NCI-H128 (cell line): ENCODE data around the gene COQ9.

Experiments
- DNase-seq: peaks from one replicate; lab custom pipeline; 2025; ENCODE audit not compliant: unreplicated experiment; lab: John Stamatoyannopoulos, UW

COQ9 gene

GRCh38 chr16:57471852-57472664, 24.8 kb downstream of the COQ9 start:
- DNase-seq: no peak

DNA sequence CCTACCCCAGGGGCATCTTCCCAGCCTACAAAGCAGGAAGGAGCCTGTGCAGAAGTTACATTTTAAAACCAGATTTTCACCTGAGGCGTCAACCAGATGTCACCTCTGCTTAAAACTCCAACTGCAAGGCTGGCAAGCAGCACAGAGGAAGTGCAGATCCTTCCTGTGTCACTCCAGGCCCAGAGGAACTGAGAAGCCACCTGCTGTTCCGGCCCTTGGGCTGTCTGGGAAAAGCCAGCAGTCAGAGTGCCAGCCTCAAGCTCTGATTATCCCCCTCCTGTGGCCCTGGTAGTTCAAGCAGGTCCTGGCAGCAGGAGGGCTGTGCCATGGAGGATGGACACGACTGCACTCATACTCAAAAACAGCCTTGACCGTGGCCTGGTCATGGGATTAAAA, 25.4 kb downstream of the COQ9 start:
- DNase-seq: no peak

DNA sequence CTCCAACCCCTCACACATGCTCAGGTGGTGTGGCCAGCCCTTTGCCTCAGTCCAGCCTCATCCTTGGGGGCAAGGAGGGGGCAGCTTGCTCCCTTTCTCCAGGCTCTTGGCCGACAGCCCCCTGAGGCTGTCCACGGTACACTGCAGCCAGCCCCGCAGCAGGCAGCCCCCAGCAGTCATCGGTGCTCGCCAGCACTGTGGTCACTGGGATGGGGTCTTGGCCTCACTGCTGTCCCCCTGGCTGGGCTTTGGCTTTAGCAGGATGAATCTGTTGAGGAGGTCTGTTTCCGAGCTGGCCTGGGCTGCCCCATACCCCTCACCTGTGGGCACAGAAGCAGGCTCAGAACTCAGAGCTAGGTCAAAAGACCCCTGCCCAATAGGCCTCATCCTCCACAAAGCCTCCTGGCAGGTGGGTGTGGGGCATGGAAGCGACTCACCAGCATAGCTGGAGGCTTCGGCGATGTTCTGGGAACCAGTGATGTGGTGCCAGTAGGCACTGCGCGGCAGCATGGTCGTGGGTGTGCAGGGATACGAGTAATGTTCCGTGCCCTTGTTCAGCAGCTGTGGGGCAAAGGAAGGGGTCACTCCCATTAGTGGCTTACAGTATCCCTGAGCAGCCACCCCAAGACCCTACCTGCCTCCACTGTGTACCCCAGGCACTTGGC, 26.0 kb downstream of the COQ9 start:
- no peak for DNase-seq

DNA sequence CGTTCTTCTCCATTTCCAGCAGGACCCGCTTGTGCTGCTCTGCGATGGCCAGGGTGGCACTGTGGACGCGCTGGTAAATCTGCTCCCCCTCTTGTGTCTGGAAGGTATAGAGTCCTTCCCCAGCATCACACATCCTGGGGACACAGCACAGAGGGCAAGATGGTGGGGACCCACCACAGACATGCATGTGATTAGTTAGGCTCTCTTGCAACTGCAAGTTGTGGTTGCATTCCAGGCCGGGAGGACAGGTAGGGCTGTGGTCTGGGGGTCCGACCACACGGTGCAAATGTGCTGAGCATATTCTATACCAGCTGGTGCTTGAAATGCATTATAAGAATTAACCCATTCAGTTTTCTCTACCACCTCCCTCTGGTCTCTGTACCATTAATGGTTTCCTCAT, 26.6 kb downstream of the COQ9 start:
- DNase-seq: no peak

GRCh38 chr16:57474671-57475661, 27.7 kb downstream of the COQ9 start:
- no peak for DNase-seq

- no peak for DNase-seq
Measured at GRCh38 chr16:57475711-57476339, 28.5 kb downstream of the COQ9 start.

GRCh38 chr16:57476546-57477410, 29.5 kb downstream of the COQ9 start:
- no peak for DNase-seq

DNA sequence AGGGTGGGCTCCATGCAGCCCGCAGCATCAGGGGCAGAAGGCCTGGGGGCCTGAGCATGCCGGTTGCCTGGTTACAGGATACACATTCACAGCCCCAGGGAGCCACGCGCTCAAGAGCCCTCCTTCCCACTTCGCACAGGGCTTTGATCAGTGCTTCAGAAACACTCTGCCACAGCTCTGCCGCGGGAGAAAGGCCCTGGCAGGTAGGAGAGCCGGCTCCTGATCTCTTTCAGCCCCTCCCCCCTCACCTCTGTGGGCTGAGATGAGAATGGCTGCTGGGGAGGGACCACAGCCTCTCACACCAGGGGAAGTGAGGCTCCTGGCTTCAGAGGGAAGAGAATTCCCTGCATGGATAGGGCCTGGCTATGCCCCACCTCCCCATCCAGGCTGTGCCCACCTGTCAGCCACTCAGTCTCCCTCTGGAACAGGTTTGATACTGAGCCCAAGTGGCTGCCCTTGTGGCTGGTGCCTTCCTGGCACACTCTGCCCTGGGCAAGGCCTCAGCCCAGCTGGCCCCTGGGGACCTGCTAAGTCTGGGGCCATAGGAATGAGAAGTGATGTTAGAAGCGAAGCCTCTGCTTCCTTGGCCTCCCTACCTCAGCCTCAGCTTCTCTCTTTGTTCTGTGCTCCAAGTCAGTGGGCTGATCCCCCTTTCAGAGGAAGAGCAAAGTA, 30.4 kb downstream of the COQ9 start:
- DNase-seq: peak; percentile 40

GRCh38 chr16:57478396-57479204, 31.3 kb downstream of the COQ9 start:
- DNase-seq: no peak

DNA sequence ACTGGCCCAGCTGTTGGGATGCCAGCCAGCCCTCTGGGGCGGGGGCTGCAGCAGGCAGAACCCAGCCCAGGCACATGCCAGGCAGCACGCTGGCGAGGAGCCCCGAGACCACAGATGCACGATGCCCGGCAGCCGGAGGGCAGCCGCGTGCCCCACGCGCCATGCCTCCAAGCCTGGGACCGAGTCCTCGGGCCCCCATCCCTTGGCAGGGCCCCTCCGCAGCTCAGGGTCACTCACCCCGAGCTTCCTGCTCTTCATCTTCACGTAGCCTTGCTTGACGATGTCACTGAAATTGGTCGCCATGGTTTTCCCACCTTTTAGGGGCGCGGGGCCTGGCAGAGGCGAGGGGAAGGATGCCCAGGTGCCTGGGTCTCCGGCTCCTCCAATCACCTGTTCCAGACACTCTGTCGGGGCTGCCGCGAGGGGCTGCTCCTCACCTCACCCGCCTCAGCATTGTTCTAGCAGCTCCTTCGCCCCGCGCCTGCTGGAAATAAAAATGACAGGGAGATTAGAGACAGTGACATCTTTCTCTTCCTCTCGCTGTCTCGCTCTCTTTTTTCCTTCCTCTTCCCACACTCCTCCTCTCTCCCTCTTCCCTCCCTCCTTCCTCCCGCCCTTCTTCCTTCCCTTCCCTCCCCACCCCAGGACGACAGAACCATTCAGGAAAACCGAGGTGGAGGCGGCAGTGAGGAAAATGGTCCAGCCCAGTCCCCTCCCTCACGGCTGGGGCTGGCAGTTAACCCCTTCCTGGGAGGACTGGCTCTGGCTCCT, 32.1 kb downstream of the COQ9 start:
- no peak for DNase-seq

DNA sequence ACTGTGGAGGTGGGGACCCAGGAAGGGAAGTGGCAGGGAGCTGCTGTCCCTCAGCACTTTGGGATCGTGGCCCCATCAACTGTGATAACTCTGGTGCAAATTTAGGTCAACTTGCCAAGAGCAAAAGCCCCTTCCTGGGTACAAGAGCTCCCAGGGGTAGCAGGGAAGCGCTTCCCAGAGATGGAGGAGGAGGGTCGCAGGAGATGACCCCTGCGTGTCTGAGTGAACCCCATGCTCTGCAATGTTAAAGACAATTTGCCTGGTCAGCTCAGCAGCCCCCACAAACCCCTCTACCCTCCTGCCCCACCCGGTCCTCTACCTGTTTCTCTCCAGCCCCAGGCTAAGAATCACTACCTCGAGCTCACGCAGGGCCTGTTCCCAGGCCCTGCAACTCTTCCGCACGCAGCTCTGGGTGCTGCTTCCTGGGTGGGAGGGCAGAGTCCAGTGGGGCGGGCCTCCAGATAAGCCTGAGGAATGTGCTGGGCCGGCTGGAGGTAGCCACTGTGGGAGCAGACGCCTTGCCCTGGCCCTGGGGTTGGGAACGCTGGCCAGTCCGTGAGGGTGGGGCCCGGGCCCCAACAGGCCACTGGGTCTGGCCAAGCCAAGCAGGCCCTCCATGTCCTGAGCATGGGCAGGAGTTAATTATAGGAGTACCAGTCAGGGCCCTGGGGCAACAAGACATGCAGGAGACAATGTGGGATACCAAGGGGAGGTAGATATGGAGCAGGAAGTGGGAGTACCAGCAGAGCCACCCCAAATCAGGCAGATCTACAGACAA, 32.9 kb downstream of the COQ9 start:
- DNase-seq: no peak

DNA sequence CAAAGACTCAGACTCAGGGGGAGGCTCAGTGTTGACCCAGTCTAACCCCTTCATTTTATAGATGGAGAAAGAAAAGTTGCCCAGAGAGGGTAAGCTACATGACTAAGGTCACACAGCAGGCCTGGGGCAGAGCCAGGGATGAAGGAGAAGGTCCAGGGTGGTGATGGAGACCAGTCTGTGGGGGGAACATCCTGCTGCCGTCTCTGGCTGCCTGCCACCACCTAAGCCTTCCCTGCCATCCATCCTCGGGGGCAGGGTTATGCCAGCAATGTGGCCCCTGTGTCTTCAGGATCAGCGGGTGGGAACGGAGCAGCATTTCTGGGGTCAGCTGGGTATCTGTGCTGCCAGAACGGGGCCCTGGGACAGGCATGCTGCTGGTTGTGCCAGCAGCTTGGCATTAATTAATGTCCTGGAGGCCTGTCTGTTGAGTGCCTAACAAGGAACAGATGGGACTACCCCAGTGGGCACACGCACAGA, 33.5 kb downstream of the COQ9 start:
- no peak for DNase-seq

- DNase-seq: no peak
Measured at GRCh38 chr16:57481421-57481820, 34.1 kb downstream of the COQ9 start.

DNA sequence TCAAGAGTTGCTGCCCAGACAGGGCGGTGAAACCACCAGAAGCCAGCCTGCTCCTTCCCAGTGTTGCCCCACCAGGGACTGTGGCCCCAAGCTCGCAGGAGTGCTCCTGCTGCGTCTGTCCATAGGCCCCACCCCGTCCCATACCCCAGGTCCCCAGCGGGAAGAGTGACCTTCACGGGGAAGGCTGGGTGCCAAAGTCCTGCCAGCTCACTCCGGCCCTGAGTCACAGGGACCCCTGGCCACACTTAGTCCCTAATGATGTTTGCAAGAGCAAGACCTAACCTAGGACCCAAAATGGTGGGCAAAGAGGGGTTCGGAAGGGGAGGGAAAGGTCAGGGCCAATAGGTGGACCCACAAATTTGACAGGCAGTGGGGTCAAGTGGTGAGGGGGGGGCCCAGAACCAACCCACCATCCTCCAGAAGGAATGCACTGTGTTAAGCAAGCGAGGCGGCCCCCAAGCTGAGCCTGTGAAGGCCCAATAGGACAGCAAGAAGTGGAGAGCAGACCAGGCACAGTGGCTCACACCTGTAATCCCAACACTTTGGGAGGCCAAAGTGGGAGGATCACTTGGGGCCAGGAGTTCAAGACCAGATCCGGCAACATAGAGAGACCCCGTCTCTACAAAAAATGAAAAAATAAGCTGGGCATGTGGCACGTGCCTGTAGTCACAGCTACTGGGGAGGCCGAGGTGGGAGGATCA, 35.7 kb downstream of the COQ9 start:
- DNase-seq: no peak

DNA sequence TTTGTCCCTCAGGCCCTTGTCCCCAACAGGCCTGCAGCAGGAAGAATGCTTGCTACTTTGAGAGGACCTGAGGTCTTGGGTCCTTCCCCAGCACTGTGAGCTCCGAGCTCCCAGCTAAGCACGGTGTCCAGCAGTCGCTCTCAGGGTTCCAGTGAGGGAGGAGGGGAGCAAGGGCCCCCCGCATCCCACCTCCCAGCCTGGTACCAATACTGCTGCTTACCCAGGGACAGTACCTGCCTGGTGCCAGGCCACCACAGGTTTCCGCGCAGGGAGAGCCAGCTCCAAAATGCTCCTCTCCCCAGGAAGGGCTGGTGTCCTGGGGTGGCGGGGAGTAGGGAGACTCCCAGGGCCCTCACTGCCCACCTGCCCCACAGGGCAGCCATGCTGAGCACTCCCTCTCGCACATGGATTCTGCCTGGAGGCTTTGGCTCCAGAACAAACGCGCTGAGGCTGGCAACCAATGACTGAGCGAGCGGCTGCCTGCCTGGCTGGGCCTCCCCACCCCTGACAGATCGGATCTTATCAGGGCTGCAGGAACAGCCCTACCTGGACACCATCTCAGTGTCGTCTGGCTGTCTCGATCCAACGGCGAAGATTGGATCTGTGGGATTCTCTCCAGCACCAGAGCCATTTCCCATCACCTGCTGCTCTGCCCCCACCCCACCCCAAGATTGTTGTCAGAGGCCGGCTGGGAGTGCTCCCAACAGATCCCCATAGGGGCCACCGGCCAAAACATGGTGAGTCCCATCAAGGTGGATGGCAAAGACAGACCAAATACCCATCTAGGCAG, 36.6 kb downstream of the COQ9 start:
- DNase-seq: no peak
